Kidney capillary endothelial cell (primary cell): ENCODE data around the gene TPSG1.

ENCODE experiments used
- DNase-seq: peaks from one replicate; pipeline ENCODE4 v3.0.0-alpha.2; 2018; ENCODE audit warnings: low spot score

TPSG1 gene

GRCh38 chr16:1176280-1176897 lies 48.7 kb downstream of the TPSG1 start:
- DNase-seq, result no peak

- no peak for DNase-seq
Observed at GRCh38 chr16:1175566-1176279, 49.3 kb downstream of the TPSG1 start.

DNA sequence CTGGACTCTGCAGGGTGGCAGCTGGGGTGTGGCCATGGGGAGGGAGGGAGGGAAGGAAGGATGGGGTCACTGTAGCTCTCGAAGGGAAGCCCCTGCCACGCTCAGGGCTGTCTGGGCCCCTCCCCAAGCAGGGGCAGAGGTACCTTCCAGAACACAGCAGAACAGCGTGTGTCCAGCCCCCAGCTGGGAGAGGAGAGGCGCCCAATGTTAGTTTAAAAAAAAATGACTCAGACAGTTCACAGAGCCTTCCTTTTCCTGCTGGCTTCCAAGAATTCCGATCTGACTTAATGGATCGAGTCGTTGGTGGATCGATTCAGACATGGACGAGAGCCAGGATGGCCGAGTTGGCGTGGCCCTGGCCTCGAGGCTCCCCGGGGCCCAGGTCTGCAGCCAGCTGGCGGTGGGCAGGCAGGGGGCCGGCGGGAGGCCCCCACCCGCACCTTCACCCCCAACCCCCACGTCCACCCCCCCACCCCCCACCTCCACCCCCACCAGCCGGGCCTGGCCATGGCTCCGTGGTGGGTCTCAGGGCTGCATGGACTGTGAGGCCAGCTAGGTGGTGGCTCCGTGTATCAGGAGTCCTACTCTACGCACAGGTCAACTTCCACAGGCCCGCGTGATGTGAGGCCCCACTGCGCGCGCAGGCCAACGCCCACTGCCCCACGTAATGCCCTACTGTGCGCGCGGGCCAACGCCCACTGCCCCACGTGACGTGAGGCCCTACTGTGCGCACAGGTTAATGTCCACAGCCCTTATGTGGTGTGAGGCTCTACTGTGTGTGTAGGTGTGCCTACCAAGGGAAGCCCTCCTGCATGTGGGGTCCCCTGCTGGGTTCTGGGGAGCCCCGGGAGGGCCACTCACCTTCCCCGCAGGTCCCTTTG lies 50.4 kb downstream of the TPSG1 start:
- no peak for DNase-seq

GRCh38 chr16:1173788-1174451 lies 51.1 kb downstream of the TPSG1 start:
- no peak for DNase-seq

DNA sequence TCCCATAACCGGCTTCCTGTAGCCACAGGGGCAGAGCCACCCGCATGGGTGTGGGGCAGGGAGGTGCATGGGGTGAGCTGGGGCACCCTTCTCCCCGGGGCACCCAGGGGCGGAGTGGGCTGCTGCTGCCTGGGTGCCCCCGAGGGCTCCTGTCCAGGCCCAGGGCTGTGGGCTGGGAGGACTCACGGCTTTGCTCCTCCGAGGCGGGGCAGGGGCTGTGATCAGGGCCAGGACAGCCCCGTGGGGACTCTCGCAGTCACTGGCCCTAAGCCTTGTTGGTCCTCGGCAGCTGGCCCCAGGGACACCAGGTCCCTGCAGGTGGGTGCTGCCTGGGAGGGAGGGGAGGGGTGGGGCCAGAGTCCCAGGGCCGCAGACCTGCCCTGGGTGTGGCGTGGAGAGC lies 52.4 kb downstream of the TPSG1 start:
- no peak for DNase-seq

- DNase-seq, result no peak
Observed at GRCh38 chr16:1171854-1172428, 53.1 kb downstream of the TPSG1 start.
